ENCODE results near the gene RNF144B. TPM values are rescaled to one million over a fixed set of nuclear protein-coding genes. Genes with fewer than 3 reads are reported as not detected.
"Not testable (repeated sequence)": the region's sequence is repeated elsewhere in the genome, so short reads cannot be mapped to it uniquely, and the experiment has no call there.

The RNF144B gene
- total RNA-seq, 2 experiments from 2014 or later: 1.8 to 1.9 TPM

DNA sequence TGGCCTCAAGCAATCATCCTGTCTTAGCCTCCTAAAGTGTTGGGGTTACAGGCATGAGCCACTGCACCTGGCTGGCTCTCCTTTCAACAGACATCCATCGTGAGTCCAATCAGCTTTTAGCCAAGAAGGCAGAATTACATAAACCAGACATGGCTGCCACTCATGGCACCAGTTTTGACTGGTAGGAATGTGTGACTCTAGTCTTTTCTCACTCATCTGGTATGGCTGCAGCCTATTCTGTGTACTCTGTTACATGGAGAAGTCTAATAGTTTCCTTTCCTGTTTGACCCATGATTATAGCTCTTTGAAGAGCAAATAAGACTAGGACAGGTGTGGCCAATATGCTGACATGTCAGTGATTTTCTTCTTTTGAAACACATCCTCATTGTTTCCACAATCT lies 27.0 kb upstream of the RNF144B start:
- H3K4me3 Mint-ChIP-seq: no peak overlapping the region
- intact Hi-C loops (cut with micrococcal nuclease): no loop called here
- POLR2A ChIA-PET: no interaction called here
- peaks cover 7% of the 10 kb centered on the region for H3K9me3 Mint-ChIP-seq
- peaks cover 15% of the 10 kb centered on the region for H3K27me3 Mint-ChIP-seq
- CTCF ChIA-PET: interaction anchor here (0.8 to 1.6 kb wide), 4 partner anchors 9 to 143 kb away, joined by 3 to 6 read pairs (median 4); no protein-coding TSS in a partner anchor
- no peak overlapping the region for H3K27ac Mint-ChIP-seq
- ATAC-seq: no peak
- no peaks in the 10 kb centered on the region for H3K36me3 Mint-ChIP-seq (ENCODE audit: low read depth)
- DNase-seq: no peak
- no peaks in the 10 kb centered on the region for H3K4me1 Mint-ChIP-seq (ENCODE audit: low read depth)
- TF ChIP-seq, protein P1, sequence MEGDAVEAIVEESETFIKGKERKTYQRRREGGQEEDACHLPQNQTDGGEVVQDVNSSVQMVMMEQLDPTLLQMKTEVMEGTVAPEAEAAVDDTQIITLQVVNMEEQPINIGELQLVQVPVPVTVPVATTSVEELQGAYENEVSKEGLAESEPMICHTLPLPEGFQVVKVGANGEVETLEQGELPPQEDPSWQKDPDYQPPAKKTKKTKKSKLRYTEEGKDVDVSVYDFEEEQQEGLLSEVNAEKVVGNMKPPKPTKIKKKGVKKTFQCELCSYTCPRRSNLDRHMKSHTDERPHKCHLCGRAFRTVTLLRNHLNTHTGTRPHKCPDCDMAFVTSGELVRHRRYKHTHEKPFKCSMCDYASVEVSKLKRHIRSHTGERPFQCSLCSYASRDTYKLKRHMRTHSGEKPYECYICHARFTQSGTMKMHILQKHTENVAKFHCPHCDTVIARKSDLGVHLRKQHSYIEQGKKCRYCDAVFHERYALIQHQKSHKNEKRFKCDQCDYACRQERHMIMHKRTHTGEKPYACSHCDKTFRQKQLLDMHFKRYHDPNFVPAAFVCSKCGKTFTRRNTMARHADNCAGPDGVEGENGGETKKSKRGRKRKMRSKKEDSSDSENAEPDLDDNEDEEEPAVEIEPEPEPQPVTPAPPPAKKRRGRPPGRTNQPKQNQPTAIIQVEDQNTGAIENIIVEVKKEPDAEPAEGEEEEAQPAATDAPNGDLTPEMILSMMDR (IDR thresholded peaks at IDR 0.05): no peak

DNA sequence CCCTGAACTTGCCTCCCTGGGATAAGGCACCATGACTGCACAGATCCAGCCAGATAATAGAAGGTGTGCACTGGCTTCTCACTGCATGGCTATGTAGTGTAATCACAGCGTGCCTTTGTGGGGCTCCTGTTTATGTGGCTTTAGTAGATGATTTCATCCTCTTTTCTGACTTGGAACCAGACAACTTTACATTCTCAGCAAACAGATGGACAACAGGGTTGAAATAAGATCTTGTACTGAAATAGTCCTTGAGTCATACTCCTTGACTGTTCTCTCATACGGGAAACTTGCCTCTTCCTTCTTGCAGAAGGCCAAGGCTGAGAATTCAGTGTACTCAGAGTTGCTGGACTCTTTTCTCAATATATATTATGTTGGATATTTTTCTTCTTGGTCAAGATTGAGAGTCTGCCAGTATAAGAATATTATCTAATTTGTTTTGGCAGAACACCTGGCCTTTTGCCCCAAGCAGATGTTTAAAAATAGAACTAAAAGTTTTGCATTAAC lies 25.0 kb upstream of the RNF144B start:
- TF ChIP-seq, protein P1 (IDR thresholded peaks at IDR 0.05): no peak
- Mint-ChIP-seq H3K36me3 (ENCODE audit: low read depth) (no peaks in the 10 kb centered on the region), H3K4me1 (ENCODE audit: low read depth) (no peaks in the 10 kb centered on the region), H3K4me3 (no peak overlapping the region), H3K27me3 (peaks cover 10% of the 10 kb centered on the region), H3K27ac (no peak overlapping the region), H3K9me3 (peaks cover 5% of the 10 kb centered on the region)
- ChIA-PET CTCF (no interaction called here), POLR2A (no interaction called here)
- DNase-seq (no peak), ATAC-seq (no peak)
- intact Hi-C loops (cut with micrococcal nuclease): no loop called here

GRCh38 chr6:18363746-18364145 lies 23.4 kb upstream of the RNF144B start:
- intact Hi-C loops (cut with micrococcal nuclease): no loop called here
- H3K4me3 Mint-ChIP-seq: no peak overlapping the region
- ChIA-PET CTCF (interaction anchor here (1.1 kb wide), 1 partner anchor 142 kb away, joined by 3 read pairs; no protein-coding TSS in a partner anchor), POLR2A (no interaction called here)
- DNase-seq (no peak), ATAC-seq (no peak)
- H3K9me3 Mint-ChIP-seq: no peaks in the 10 kb centered on the region
- no peak overlapping the region for H3K27ac Mint-ChIP-seq
- peaks cover 9% of the 10 kb centered on the region for H3K27me3 Mint-ChIP-seq
- H3K4me1 Mint-ChIP-seq (ENCODE audit: low read depth): no peaks in the 10 kb centered on the region
- TF ChIP-seq, protein P1 (IDR thresholded peaks at IDR 0.05): no peak
- H3K36me3 Mint-ChIP-seq (ENCODE audit: low read depth): no peaks in the 10 kb centered on the region

- CTCF ChIA-PET: interaction anchor here (1.1 kb wide), 1 partner anchor 141 kb away, joined by 3 read pairs; no protein-coding TSS in a partner anchor
- POLR2A ChIA-PET; H3K4me1 Mint-ChIP-seq (ENCODE audit: low read depth); DNase-seq; H3K9me3 Mint-ChIP-seq; ATAC-seq; H3K27me3 Mint-ChIP-seq; H3K36me3 Mint-ChIP-seq (ENCODE audit: low read depth); intact Hi-C loops (cut with micrococcal nuclease); H3K27ac Mint-ChIP-seq; H3K4me3 Mint-ChIP-seq: not testable (repeated sequence)
These were observed 22.6 kb upstream of the RNF144B start for GRCh38 chr6:18364561-18364960.

GRCh38 chr6:18367371-18367770 lies 19.8 kb upstream of the RNF144B start:
- TF ChIP-seq, protein P1 (IDR thresholded peaks at IDR 0.05): no peak
- POLR2A ChIA-PET: no interaction called here
- Mint-ChIP-seq H3K4me3 (no peak overlapping the region), H3K4me1 (ENCODE audit: low read depth) (no peaks in the 10 kb centered on the region), H3K36me3 (ENCODE audit: low read depth) (no peaks in the 10 kb centered on the region), H3K27me3 (peaks cover 1% of the 10 kb centered on the region), H3K9me3 (no peaks in the 10 kb centered on the region), H3K27ac (no peak overlapping the region)
- intact Hi-C loops (cut with micrococcal nuclease): no loop called here
- CTCF ChIA-PET: no interaction called here
- DNase-seq: no peak
- ATAC-seq: no peak
